ENCODE data around the gene FCGBP. TPM values are rescaled to one million over a fixed set of nuclear protein-coding genes. Genes with fewer than 3 reads are reported as not detected.

The FCGBP gene
- total RNA-seq, 1 donor from 2014 or later: 2.5 TPM

DNA sequence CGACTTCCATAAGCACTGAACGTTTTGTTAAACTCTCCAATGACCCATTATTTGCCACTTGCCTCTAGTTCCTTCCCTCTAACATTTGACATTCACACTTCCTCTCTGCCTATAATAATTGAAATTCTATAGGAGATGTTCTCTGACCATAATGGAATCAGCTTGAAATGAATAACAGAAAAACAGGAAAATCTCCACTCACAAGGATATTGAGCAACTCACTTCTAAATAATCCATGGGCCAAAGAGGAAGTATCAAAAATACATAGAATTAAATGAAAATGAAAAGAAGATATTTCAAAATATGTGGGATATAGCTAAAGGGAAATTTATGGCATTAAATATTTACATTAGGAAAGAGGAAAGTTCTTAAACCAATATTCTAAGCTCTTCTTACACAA, 3.4 kb upstream of the FCGBP start:
- DNase-seq (ENCODE audit: low spot score in 2 of 2, unreplicated experiment in 2 of 2): no peak
- Mint-ChIP-seq H3K36me3 (peaks cover 4% of the 10 kb centered on the region), H3K4me1 (peaks cover 23% of the 10 kb centered on the region), H3K4me3 (no peak overlapping the region), H3K27ac (no peak overlapping the region), H3K27me3 (ENCODE audit: low read depth) (no peaks in the 10 kb centered on the region), H3K9me3 (peaks cover 18% of the 10 kb centered on the region)
- TF ChIP-seq, protein P1, sequence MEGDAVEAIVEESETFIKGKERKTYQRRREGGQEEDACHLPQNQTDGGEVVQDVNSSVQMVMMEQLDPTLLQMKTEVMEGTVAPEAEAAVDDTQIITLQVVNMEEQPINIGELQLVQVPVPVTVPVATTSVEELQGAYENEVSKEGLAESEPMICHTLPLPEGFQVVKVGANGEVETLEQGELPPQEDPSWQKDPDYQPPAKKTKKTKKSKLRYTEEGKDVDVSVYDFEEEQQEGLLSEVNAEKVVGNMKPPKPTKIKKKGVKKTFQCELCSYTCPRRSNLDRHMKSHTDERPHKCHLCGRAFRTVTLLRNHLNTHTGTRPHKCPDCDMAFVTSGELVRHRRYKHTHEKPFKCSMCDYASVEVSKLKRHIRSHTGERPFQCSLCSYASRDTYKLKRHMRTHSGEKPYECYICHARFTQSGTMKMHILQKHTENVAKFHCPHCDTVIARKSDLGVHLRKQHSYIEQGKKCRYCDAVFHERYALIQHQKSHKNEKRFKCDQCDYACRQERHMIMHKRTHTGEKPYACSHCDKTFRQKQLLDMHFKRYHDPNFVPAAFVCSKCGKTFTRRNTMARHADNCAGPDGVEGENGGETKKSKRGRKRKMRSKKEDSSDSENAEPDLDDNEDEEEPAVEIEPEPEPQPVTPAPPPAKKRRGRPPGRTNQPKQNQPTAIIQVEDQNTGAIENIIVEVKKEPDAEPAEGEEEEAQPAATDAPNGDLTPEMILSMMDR (IDR thresholded peaks at IDR 0.05; ENCODE audit: unreplicated experiment): no peak

DNA sequence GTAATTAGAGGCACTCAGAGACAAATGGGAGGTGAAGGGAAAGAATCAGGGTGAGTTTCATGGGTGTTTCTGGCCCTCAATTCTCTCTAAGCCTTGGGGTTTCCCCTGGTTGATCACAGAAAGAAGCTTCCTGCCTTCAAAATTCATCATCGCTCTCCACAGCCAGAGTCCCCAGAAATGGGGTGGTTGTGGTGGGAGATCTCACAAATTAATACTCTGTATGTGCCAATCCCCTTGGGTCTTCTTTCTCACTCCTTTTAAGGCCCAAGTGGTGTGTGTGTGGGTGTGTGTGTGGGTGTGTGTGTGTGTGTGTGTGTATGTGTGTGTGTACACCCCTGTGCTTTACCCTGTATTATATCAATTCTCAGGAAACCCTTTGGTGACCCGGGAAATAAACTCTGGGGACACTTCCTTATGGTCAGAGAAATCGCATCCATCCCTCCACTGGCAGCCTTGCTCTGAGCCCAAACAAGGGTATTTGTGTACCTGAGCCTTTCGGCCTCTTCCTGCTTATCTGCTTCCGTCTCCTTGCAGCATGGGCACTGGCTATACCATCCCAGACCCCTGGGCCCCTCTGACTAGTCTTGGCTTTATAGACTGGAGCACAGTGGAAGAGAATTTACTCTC, 2.8 kb upstream of the FCGBP start:
- H3K27ac Mint-ChIP-seq: no peak overlapping the region
- H3K4me3 Mint-ChIP-seq: no peak overlapping the region
- peaks cover 18% of the 10 kb centered on the region for H3K4me1 Mint-ChIP-seq

DNA sequence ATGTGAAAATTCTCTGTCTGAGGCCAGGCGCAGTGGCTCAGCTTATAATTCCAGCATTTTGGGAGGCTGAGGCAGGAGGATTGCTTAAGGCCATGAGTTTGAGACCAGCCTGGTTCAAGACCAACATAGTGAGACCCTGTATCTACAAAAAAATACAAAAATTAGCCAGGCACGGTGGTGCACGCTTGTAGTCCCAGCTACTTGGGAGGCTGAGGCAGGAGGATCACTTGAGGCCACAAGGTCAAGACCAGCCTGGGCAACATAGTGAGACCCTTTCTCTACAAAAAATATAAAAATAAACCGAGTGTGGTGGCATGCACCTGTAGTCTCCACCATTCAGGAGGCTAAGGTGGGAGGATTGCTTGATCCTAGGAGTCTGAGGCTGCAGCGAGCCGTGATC, 2.2 kb upstream of the FCGBP start:
- Mint-ChIP-seq H3K4me1 (peaks cover 12% of the 10 kb centered on the region), H3K27me3 (ENCODE audit: low read depth) (no peaks in the 10 kb centered on the region), H3K4me3 (no peak overlapping the region), H3K27ac (no peak overlapping the region), H3K9me3 (peaks cover 21% of the 10 kb centered on the region), H3K36me3 (peaks cover 4% of the 10 kb centered on the region)
- TF ChIP-seq, protein P1 (IDR thresholded peaks at IDR 0.05; ENCODE audit: unreplicated experiment): no peak
- no peak for DNase-seq (ENCODE audit: low spot score in 2 of 2, unreplicated experiment in 2 of 2)

More for the DNA sequence above, 2.8 kb upstream of the FCGBP start:
- Mint-ChIP-seq H3K9me3 (peaks cover 18% of the 10 kb centered on the region), H3K27me3 (ENCODE audit: low read depth) (no peaks in the 10 kb centered on the region), H3K36me3 (peaks cover 4% of the 10 kb centered on the region)
- TF ChIP-seq, protein P1 (IDR thresholded peaks at IDR 0.05; ENCODE audit: unreplicated experiment): no peak
- DNase-seq (ENCODE audit: low spot score in 2 of 2, unreplicated experiment in 2 of 2): no peak

DNA sequence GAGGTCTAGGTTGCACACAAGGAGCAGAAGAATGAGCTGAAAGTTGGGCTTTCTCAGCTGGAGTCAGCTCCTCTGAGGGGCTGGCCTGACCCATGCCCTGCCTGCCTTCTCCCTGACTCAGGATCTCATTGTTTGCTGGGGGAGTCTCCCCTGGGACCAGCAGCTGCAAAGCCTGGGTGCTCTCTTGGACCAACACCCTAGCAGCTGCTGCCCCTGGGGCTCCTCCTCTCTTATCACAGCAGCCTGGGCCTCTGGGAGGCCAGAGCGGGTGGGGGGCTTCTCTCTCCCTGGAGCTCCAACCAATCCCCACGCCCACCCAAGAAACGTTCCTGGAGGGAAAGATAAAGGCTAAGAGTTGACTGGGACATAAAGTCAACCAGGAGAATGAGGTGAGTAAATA, 1.6 kb upstream of the FCGBP start:
- H3K4me1 Mint-ChIP-seq: peaks cover 6% of the 10 kb centered on the region
- no peak for DNase-seq (ENCODE audit: low spot score in 2 of 2, unreplicated experiment in 2 of 2)
- TF ChIP-seq, protein P1 (IDR thresholded peaks at IDR 0.05; ENCODE audit: unreplicated experiment): no peak
- no peaks in the 10 kb centered on the region for H3K27me3 Mint-ChIP-seq (ENCODE audit: low read depth)
- no peak overlapping the region for H3K27ac Mint-ChIP-seq
- no peak overlapping the region for H3K4me3 Mint-ChIP-seq
- H3K36me3 Mint-ChIP-seq: peaks cover 4% of the 10 kb centered on the region
- peaks cover 21% of the 10 kb centered on the region for H3K9me3 Mint-ChIP-seq

DNA sequence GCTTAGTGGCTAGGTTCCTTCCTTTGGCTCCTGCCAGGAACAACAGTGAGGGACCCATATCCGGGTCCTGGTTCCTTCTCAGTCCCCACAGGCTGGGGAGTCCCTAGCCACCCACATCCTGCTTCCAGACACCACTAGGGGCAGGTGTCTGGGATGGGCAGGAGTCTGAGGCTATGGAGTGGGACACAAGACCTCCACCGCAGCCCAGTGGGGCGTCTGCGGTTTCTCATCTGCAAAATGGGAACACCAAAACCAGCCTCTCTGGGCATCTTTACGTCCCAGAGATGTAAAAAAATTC, 879 bp upstream of the FCGBP start:
- Mint-ChIP-seq H3K4me1 (peaks cover 4% of the 10 kb centered on the region), H3K4me3 (no peak overlapping the region), H3K27ac (no peak overlapping the region), H3K36me3 (peaks cover 2% of the 10 kb centered on the region), H3K9me3 (peaks cover 18% of the 10 kb centered on the region), H3K27me3 (ENCODE audit: low read depth) (no peaks in the 10 kb centered on the region)
- TF ChIP-seq, protein P1 (IDR thresholded peaks at IDR 0.05; ENCODE audit: unreplicated experiment): no peak
- no peak for DNase-seq (ENCODE audit: low spot score in 2 of 2, unreplicated experiment in 2 of 2)

DNA sequence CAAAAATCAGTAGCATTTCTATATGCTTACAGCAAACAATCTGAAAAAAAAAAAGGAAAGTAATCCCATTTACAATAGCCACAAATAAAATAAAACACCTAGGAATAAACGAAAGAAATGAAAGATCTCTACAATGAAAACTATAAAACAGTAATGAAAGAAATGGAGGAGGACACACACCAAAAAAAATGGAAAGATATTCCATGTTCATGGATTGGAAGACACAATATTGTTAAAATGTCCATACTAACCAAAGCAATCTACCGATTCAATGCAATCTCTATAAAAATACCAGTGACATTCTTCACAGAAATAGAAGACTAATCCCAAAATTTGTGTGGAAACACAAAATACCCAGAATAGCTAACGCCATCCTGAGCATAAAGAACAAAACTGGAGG, 4.7 kb downstream of the FCGBP start:
- Mint-ChIP-seq H3K27ac (no peak overlapping the region), H3K36me3 (peaks cover 2% of the 10 kb centered on the region), H3K4me3 (no peak overlapping the region), H3K9me3 (peaks cover 15% of the 10 kb centered on the region), H3K4me1 (no peaks in the 10 kb centered on the region), H3K27me3 (ENCODE audit: low read depth) (no peaks in the 10 kb centered on the region)
- no peak for DNase-seq (ENCODE audit: low spot score in 2 of 2, unreplicated experiment in 2 of 2)
- TF ChIP-seq, protein P1 (IDR thresholded peaks at IDR 0.05; ENCODE audit: unreplicated experiment): no peak
